ENCODE results near the gene ERG.

The ERG gene

GRCh38 chr21:38337793-38338192 lies 160.5 kb downstream of the ERG start:
- FAIRE-seq, result no peak
- no peak for DNase-seq (ENCODE audit: low spot score)

GRCh38 chr21:38334866-38335265 lies 163.4 kb downstream of the ERG start:
- DNase-seq (ENCODE audit: low spot score), result no peak
- no peak for FAIRE-seq

- FAIRE-seq, result no peak
- no peak for DNase-seq (ENCODE audit: low spot score)
Measured at GRCh38 chr21:38333301-38334272, 164.7 kb downstream of the ERG start.

GRCh38 chr21:38330666-38331065 lies 167.6 kb downstream of the ERG start:
- DNase-seq (ENCODE audit: low spot score), result no peak
- FAIRE-seq, result no peak
